Measurements from ENCODE around the gene PTGER4. TPM values are rescaled to one million over a fixed set of nuclear protein-coding genes. Genes with fewer than 3 reads are reported as not detected.

PTGER4 gene
- total RNA-seq, 1 donor = 441 TPM

DNA sequence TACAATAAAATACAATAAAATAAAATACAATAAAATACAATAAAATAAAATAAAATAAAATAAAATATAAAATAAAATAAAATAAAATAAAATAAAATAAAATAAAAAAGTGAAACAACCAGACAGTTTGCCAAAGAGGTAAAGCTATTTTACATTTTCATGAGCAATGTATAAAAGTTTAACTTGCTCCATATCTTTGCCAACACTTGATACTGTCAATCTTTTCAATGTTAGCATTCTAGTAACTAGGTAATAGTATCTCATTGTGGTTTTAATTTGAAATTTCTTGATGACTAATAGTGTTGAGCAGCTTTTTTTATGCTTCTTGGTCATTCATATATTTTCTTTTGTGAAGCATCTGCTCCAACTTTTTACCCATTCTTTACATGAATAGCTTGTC is 58.8 kb downstream of the PTGER4 start:
- Histone ChIP-seq H3K9me3 (ENCODE audit: low read depth, low read length) (peaks cover 4% of the 10 kb centered on the region), H3K4me1 (ENCODE audit: insufficient read depth, low read length) (peaks cover 1% of the 10 kb centered on the region), H3K27me3 (ENCODE audit: insufficient read depth, low read length) (no peaks in the 10 kb centered on the region), H3K4me3 (ENCODE audit: low read length) (no peak overlapping the region)

Other genes with a start within 250 kb of the PTGER4 start
- gene TTC33, start 76.0 kb downstream of the PTGER4 start, total RNA-seq = 15.4 TPM
- gene PRKAA1, start 118.5 kb downstream of the PTGER4 start, total RNA-seq = 152 TPM
- gene RPL37, start 155.3 kb downstream of the PTGER4 start, total RNA-seq = 790 TPM
- 5.4 TPM for gene CARD6, start 161.5 kb downstream of the PTGER4 start, total RNA-seq
- gene C7, start 229.6 kb downstream of the PTGER4 start, total RNA-seq = not detected